Lung (tissue), 12 donors: ENCODE results near the gene GPR12. TPM values are rescaled to one million over a fixed set of nuclear protein-coding genes. Genes with fewer than 3 reads are reported as not detected.

Experiments
- ATAC-seq: fragments of 200-7000 bp; cut with Tn5 transposase; one replicate; pipeline ENCODE4 v1.9.1; 2020; ENCODE audit warnings: moderate number of reproducible peaks; ENCODE audit not compliant: insufficient read depth, low FRiP score
- DNase-seq, 3 donors: peaks; one replicate each; pipeline ENCODE4 v3.0.0-alpha.2; 2013 to 2017
- H3K27ac ChIP-seq, 2 donors: one replicate each; pipeline ENCODE4 v1.5.1; 2013; ENCODE audit warnings: mild to moderate bottlenecking in 2 of 2, moderate library complexity in 2 of 2, control low read depth in 1 of 2, inconsistent platforms in 1 of 2, low read depth in 1 of 2, low read length in 1 of 2
- H3K27me3 ChIP-seq, 3 donors: one replicate each; pipeline ENCODE4 v1.5.1; 2013; ENCODE audit warnings: low read length in 2 of 3; ENCODE audit not compliant: control insufficient read depth in 3 of 3, insufficient read depth in 3 of 3
- H3K36me3 ChIP-seq, 4 donors: one replicate each; pipeline ENCODE4 v1.5.1; 2013; ENCODE audit warnings: low read length in 4 of 4, mild to moderate bottlenecking in 1 of 4, moderate library complexity in 1 of 4; ENCODE audit not compliant: control insufficient read depth in 4 of 4, insufficient read depth in 4 of 4
- H3K4me1 ChIP-seq, 5 donors: one replicate each; pipeline ENCODE4 v1.5.1; 2013; ENCODE audit warnings: low read length in 5 of 5, mild to moderate bottlenecking in 2 of 5, moderate library complexity in 1 of 5; ENCODE audit not compliant: control insufficient read depth in 5 of 5, insufficient read depth in 5 of 5
- H3K4me3 ChIP-seq: one replicate; pipeline ENCODE4 v1.5.1; 2013; ENCODE audit warnings: mild to moderate bottlenecking, control low read depth, moderate library complexity
- H3K9ac ChIP-seq, 2 donors: one replicate each; pipeline ENCODE4 v1.5.1; 2013; ENCODE audit warnings: low read length in 2 of 2, control low read depth in 1 of 2; ENCODE audit not compliant: insufficient read depth in 1 of 2
- H3K9me3 ChIP-seq, 4 donors: one replicate each; pipeline ENCODE4 v1.5.1; 2013; ENCODE audit warnings: low read length in 3 of 4, mild to moderate bottlenecking in 1 of 4, moderate library complexity in 1 of 4; ENCODE audit not compliant: control insufficient read depth in 4 of 4, insufficient read depth in 3 of 4
- WGBS, 2 donors: extraction: QIAGEN DNeasy Blood & Tissue Kit; methylation state at CpG; one replicate each; pipeline ENCODE4 v1.1.7; 2013; 5-methylcytosine and 5-hydroxymethylcytosine counted together
- polyA plus RNA-seq, 2 donors: library from polyadenylated mRNA; stranded (reverse); fragments of 200-250 nt; gene quantifications; one replicate each; pipeline ENCODE4 v1.2.1, GENCODE V29; 2013
- total RNA-seq, 2 donors: library from RNA; depleted of rRNA in 1 of 2; stranded (reverse); fragments of >200 nt in 1 of 2; gene quantifications; one replicate each; pipeline ENCODE4 v1.2.1, GENCODE V29; 2014 to 2021
- TF ChIP-seq, protein P1 (sequence below): IDR thresholded peaks from 2 replicates; pipeline ENCODE4 v1.5.1; 2012; ENCODE audit warnings: mild to moderate bottlenecking; ENCODE audit errors: control extremely low read depth, extremely low read depth
- donor health status: control.
- donor health status: control.
- donor health status: Bipolar disorder and iron deficiency.
- donor health status: healthy.
- donor health status: DM: yes; HTN: yes; CAD: no.

GPR12 gene
- total and polyA plus RNA-seq, 4 donors: 0.09 TPM; not detected in 3

DNA sequence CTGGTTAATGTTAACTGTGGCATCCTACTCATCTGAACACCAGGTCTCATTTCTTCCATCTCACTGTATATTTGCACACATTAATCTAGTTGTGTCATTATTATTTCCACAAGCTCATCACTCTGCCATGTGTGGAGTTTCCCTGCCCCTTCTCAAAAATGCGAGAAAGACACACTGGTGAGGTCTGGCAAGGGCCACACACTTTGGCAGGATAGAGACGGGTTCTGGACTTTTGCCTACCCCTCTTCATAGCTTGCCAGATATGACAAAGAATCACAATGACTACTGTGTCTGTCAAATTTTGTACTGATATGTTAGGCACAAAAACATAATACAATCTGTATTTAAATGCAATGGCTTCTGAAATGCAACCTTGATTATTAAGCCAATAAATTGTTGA lies 12.9 kb downstream of the GPR12 start:
- Histone ChIP-seq H3K9ac (no peak overlapping the region), H3K27ac (no peak overlapping the region), H3K4me3 (no peak overlapping the region), H3K36me3 (no peaks in the 10 kb centered on the region), H3K4me1 (peaks cover 0 to 2% (median 0%) of the 10 kb centered on the region in 5 donors), H3K27me3 (peaks cover 0 to 44% (median 36%) of the 10 kb centered on the region in 3 donors), H3K9me3 (peaks cover 0 to 2% (median 0%) of the 10 kb centered on the region in 4 donors)
- ATAC-seq (no peak), DNase-seq (no peak)
- TF ChIP-seq, protein P1, sequence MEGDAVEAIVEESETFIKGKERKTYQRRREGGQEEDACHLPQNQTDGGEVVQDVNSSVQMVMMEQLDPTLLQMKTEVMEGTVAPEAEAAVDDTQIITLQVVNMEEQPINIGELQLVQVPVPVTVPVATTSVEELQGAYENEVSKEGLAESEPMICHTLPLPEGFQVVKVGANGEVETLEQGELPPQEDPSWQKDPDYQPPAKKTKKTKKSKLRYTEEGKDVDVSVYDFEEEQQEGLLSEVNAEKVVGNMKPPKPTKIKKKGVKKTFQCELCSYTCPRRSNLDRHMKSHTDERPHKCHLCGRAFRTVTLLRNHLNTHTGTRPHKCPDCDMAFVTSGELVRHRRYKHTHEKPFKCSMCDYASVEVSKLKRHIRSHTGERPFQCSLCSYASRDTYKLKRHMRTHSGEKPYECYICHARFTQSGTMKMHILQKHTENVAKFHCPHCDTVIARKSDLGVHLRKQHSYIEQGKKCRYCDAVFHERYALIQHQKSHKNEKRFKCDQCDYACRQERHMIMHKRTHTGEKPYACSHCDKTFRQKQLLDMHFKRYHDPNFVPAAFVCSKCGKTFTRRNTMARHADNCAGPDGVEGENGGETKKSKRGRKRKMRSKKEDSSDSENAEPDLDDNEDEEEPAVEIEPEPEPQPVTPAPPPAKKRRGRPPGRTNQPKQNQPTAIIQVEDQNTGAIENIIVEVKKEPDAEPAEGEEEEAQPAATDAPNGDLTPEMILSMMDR: no peak
- WGBS, 2 donors: 75 to 76% methylated on average over 2 of the region's 2 CpGs

GRCh38 chr13:26743971-26744370 lies 16.6 kb downstream of the GPR12 start:
- no peak for DNase-seq
- Histone ChIP-seq H3K9me3 (peaks cover 0 to 4% (median 0%) of the 10 kb centered on the region in 4 donors), H3K4me3 (no peak overlapping the region), H3K4me1 (peaks cover 0 to 2% (median 0%) of the 10 kb centered on the region in 5 donors), H3K9ac (no peak overlapping the region), H3K27ac (no peak overlapping the region), H3K27me3 (peaks cover 0 to 58% (median 54%) of the 10 kb centered on the region in 3 donors), H3K36me3 (no peaks in the 10 kb centered on the region)
- WGBS, 2 donors: 37 to 42% methylated on average over 7 of the region's 7 CpGs
- TF ChIP-seq, protein P1: no peak
- no peak for ATAC-seq

DNA sequence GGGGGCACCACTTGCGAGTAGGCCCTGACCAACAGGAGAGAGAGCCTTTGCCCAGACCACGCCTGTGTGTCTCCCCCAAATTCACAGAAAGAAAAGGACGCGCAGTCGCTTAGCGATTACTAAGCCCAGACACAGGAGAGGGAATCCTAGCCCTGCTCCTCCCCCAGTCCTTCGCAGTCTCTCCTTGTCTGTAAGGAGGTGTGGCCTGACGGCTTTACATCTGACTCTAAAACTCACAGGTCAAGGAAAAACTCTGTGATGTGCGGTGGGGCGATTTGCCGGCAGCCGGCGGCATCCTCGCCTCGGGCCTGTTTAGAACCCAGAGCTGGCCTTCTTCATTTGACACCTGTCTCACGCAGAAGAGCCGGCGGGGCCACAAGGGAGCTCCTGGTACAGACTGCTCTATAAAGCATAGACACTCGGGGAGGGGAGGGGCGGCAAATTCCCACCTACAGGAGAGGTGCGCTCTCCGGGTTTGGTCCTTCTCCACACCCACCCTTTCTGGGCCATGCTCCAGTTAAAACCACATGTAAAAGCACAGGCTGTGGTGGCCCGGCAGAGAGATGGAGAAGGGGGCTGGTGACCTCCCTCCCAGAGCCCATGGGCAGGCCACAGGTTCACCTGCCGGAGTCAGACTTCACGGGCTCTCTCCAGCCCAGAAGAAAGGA lies 17.8 kb downstream of the GPR12 start:
- DNase-seq (no peak), ATAC-seq (no peak)
- TF ChIP-seq, protein P1: no peak
- WGBS, 2 donors: 25 to 35% methylated on average over 24 to 25 of the region's 25 CpGs
- no peak overlapping the region for H3K27ac ChIP-seq
- H3K9me3 ChIP-seq: peaks cover 0 to 7% (median 0%) of the 10 kb centered on the region in 4 donors
- peaks cover 0 to 2% (median 0%) of the 10 kb centered on the region in 5 donors for H3K4me1 ChIP-seq
- H3K9ac ChIP-seq: no peak overlapping the region
- no peak overlapping the region for H3K4me3 ChIP-seq
- H3K36me3 ChIP-seq: no peaks in the 10 kb centered on the region
- H3K27me3 ChIP-seq: peaks cover 0 to 58% (median 53%) of the 10 kb centered on the region in 3 donors
